Hematopoietic multipotent progenitor cell (in vitro differentiated cells): Measurements from ENCODE around the gene KIF5A. TPM values are rescaled to one million over a fixed set of nuclear protein-coding genes. Genes with fewer than 3 reads are reported as not detected.
"Not testable (repeated sequence)": the region's sequence is repeated elsewhere in the genome, so short reads cannot be mapped to it uniquely, and the experiment has no call there.

ENCODE experiments used
- DNase-seq, 3 donors: peaks; one replicate each; pipeline ENCODE4 v3.0.0-alpha.2; 2011 to 2015; ENCODE audit warnings: low read depth in 2 of 3, low spot score in 2 of 3
- total RNA-seq: library from RNA; depleted of rRNA; stranded (reverse); fragments of >200 nt; gene quantifications from one replicate; pipeline ENCODE4 v1.2.3, GENCODE V29; 2012

KIF5A gene
- total RNA-seq, 1 donor: 1.3 TPM

DNA sequence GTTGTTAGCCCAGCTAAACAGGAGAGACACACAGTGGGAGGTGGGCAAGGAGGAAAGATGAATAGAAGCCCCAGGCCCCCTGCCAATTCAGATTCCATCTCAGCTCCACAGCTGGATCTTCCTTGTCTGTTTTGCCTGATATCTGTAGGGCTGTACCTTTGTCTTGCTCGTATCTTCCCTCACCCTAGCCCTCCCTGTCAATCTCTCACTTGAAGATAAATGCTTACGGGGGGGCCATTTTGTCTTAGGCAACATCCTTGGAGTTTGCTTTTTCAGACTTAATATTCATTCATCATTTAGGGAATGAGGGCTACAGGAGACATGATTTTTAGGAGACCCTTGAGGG is 2.4 kb downstream of the KIF5A start:
- no peak for DNase-seq

DNA sequence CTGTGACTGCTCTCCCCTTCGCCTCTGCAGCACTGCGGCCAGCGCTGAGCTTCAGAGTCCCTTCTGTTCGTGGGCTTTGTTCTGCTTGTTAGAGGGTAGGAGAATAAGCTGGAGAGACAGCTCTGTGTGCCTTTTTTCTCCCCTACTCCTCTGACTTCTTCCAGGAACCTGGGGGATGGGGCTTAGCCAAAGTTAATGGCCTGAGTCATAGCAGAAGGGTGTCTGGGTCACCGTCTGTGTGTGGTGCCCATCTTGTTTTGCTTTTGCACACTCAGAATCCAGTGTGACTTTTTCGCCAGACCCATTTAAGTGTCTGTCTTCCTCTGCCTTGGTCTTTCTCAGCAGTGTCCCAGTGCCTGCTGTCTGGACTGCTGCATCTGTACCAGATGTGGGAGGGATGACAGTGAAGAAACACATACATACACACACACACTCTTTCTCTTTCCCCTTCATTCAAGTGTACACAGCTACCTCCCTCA is 3.0 kb downstream of the KIF5A start:
- DNase-seq: no peak

DNA sequence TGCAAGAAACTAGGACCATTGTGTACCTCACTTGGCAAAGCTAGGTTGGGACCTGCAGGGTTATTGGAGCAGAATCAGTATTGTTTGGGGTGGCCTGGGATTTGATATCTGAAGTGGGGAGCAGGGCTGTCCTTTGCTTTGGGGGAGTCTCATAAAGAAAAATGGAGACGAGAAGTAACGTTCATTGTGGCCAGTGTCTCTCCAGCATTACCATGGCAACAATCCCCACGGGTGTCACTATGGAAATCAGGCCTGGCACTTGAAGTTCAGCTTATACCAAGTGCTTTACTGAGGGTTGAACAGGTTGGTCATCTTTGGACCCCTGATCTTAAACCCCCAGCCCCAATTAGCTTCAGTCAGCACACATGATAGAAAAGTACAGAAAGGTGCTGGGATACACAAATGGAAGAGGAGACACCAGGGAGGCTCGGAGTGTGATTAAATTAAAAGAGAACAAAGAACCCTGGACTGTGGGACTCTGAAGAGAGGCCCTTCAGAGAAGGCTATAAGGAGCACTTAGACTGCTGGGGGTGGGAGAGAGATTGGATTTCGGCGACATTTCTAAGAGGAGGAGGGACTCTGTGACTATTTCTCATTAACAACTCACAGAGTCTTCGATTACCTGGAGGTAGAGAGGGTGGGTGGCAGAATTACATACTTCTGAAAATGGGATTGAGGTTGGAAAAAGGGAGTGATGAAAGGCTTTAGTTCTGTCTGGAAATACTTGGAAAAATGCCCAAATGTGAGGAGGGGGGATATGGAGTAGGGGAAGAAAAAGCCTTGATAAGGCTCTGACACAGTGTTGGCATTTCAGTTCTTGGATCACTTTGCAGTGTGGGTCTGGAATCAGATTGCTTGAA is 3.7 kb downstream of the KIF5A start:
- no peak for DNase-seq

DNA sequence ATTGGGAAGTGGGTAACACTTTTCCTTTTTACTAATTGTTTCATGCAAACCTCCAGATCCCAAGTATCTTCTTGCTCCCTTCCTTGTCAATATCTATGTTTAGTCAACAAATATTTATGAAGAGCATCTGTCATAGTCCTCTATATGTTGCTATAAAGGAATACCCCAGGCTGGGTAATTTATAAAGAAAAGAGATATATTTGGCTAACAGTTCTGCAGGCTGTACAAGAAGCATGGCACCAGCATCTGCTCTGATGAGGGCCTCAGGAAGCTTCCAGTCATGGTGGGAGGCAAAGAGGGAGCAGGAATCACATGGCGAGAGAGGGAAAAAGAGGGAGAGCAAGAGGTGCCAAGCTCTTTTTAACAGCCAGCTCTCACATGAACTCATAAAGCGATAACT is 4.6 kb downstream of the KIF5A start:
- DNase-seq: no peak

DNA sequence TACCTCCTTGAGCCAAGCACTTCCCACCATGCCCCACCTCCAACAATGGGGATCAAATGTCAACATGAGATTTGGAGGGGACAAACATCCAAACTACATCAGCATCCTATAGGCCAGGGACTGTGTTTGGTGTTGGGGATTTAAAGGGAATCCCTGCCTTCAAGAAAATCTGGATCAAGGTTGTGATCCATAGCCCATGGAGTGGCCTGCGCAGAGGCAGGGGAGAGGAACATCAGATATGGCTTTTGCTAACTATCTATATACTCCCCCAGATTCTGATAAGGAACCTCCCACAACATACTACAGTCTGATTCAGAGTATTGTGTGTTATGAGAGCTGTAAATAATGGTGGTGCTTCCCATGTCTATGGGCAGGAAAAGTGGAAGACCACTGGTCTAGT is 5.1 kb downstream of the KIF5A start:
- DNase-seq: no peak

DNA sequence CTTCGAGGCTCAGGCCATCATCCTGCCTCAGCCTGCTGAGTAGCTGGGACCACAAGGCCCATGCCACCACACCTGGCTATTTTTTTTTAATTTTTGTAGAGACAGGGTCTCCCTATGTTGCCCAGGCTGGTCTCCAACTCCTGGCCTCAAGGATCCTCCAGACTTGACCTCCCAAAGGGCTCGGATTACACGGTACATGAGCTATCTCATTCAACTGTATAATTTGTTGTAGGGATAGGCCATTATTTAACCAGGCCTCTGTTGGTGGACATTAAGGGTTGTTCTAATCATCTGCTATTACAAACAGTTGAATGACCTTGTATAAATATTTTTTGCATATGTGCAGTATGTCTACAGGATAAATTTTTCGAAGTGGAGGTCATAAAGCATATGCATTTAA is 9.0 kb downstream of the KIF5A start:
- DNase-seq: no peak

DNA sequence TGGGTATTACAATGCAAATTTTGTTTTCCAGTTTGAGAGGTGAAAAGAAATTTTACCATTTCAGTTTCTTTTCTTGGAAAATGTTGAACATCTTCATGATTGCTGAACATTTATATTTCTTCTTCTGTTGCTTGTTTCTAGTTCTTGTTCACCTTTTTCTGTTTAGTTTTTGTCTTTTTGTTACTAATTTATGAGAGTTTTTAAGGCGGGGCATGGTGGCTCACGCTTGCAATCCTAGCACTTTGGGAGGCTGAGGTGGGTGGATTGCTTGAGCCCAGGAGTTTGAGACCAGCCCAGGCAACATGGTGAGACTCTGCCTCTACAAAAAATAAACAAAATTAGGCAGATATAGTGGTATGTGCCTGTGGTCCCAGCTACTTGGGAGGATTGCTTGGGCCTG is 10.7 kb downstream of the KIF5A start:
- DNase-seq: no peak

DNA sequence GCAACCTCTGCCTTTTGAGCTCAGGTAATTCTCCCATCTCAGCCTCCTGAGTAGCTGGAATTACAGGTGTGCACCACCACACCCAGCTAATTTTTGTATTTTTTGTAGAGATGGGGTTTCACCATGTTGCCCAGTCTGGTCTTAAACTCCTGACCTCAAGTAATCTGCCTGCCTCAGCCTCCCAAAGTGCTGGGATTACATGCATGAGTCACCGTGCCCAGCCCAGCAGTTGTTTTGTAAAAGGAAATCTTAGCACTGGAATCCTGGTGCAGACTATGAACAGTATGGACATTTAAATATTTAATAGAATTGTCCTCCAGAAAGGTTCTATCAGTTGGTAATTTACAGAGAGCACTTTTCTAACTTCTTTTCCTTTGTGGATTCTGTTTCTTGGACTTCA is 11.3 kb downstream of the KIF5A start:
- DNase-seq: not testable (repeated sequence)

DNA sequence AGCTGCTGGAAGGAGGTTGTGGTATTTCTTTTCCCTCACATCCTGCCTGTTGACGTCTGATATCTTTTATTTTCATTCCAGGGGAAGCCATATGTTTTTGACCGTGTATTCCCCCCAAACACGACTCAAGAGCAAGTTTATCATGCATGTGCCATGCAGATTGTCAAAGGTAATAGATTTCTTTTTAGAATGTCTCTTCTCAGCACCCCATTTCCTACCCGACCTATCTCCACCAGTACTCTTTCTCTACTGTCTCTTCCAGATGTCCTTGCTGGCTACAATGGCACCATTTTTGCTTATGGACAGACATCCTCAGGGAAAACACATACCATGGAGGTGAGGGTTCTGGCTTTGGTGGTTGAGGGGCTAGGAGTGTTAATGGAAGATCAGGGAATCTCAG is 13.5 kb downstream of the KIF5A start:
- DNase-seq: no peak

DNA sequence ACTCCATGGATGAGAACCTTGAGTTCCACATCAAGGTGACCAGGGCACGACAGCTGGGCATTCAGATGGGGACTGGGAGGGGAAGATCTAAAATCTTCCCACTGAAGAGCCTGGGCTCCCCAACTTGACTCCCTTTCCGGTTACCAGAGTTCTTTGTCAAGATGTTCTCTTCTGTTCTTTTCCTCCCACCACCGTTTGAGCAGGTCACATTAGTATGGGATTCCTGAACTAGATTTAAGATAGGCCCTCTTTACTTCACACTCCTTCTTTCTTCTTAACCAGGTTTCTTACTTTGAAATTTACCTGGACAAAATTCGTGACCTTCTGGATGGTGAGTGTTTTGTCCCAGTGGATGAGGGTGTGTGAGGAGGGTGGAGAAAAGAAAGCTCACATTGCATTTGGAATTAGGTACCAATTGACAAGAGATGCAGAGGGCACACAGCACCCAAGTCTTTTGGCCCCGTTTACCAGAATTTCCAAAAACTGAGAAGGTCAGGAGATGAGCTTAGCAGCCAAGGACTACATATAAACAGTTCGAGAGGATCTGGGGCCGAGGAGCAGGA is 14.4 kb downstream of the KIF5A start:
- DNase-seq: no peak

DNA sequence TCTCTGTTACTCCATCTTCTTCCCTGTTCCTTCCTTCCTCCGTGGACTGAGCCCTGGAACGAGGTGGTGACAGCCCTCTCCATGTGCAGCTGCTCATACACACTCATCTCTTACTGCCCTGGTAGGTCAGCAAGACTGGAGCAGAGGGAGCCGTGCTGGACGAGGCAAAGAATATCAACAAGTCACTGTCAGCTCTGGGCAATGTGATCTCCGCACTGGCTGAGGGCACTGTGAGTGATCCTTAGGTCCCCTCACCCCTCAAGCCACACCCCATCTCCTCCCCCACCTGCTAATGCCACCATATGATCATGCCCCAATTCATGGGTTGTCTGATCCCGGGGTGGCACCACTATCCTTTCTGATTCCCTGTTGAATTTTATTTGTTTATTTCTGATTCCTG is 19.0 kb downstream of the KIF5A start:
- DNase-seq: no peak

DNA sequence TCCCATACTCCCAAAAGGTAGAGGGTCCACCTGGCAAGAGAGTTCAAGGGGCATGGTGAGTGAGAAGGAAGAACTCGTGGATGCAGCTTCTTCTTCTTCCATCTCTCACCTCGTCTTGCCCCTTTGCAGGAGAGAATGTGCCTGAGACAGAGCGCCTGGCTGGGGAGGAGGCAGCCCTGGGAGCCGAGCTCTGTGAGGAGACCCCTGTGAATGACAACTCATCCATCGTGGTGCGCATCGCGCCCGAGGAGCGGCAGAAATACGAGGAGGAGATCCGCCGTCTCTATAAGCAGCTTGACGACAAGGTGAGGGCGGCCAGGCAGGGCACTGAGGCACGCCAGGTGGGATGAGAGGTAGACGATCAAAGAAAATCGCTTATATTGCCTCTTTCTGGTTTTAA is 20.0 kb downstream of the KIF5A start:
- no peak for DNase-seq

DNA sequence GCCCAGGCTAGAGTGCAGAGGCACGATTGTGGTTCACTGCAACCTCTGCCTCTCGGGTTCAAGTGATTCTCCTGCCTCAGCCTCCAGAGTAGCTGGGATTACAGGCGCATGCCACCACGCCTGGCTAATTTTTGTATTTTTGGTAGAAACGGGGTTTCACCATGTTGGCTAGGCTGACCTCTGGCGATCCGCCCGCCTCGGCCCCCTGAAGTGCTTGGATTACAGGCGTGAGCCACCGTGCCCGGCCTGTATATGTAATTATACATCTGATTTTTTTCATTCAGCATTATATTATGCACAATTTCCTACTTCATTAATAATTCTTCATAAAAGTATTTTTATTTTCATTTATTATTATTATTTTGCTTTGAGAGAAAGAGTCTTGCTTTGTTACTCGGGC is 20.6 kb downstream of the KIF5A start:
- DNase-seq: not testable (repeated sequence)

DNA sequence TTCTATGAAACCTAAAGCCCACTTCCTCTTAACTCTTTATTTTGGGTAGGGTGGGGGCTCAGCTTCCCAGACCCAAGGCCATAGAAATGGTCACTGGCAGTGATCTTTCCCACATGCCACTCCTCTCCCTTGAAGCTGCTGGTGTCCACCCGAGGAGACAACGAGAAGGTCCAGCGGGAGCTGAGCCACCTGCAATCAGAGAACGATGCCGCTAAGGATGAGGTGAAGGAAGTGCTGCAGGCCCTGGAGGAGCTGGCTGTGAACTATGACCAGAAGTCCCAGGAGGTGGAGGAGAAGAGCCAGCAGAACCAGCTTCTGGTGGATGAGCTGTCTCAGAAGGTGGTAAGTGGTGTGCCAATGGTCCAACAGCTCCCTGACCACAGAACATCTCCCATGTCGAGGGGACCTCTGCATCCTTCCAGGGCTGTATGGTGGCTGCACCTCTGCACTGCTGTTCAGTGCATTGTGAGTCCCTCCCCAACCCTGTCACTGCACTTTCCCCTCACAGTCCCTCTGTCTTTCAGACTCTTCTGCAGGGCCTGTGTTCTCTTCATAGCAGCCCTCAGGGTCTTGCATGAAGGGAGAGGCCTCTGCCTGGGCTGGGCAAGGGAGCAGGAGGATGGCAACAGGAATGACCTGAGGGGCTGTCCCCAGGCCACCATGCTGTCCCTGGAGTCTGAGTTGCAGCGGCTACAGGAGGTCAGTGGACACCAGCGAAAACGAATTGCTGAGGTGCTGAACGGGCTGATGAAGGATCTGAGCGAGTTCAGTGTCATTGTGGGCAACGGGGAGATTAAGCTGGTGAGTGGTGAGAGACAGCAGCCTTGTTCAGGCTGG is 22.3 kb downstream of the KIF5A start:
- DNase-seq: no peak

DNA sequence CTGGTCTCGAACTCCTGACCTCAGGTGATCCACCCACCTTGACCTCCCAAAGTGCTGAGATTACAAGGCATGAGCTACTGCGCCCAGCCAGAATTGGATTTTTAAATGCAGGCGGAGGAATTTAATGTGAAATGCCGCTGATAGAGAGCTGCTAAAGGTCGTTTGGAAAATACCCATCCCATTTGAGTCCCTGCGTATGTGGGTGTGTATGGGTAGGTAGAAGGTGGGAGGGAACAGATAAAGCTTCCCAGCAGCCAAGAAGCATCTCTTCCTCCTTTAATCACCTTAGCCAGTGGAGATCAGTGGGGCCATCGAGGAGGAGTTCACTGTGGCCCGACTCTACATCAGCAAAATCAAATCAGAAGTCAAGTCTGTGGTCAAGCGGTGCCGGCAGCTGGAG is 25.0 kb downstream of the KIF5A start:
- DNase-seq: no peak

DNA sequence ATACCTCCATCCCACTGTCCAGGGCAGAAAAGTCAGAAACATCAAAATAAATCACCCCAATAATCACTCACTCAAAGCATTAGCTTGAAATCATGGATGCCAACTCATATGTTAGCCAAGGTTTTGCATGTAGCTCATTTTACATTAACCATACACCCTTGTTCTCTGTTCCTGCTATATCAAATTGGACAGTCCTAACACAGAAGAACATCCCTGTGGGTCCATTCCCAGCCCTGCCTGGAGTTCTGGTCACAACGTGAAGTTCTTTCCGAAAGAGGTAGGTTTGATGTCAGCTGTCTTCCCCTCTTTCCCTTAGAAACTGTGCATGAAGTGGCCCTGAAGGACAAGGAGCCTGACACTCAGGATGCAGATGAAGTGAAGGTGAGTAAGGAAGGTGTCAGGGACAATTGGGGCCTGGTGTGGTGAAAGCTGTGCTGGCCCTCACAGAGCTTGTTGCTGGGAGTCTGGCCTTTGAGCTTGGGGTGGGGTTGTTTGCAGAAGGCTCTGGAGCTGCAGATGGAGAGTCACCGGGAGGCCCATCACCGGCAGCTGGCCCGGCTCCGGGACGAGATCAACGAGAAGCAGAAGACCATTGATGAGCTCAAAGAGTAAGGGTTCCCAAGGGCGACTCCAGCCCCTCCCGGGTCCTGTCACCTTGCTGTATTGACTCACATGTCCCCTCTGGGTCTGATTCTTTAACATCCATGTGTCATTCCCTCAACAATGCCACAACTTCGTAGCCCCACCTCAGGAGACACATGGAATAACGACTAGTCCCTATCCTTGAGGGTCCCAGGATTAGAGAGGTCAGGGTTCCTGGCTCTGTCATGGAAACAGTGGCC is 26.1 kb downstream of the KIF5A start:
- no peak for DNase-seq

DNA sequence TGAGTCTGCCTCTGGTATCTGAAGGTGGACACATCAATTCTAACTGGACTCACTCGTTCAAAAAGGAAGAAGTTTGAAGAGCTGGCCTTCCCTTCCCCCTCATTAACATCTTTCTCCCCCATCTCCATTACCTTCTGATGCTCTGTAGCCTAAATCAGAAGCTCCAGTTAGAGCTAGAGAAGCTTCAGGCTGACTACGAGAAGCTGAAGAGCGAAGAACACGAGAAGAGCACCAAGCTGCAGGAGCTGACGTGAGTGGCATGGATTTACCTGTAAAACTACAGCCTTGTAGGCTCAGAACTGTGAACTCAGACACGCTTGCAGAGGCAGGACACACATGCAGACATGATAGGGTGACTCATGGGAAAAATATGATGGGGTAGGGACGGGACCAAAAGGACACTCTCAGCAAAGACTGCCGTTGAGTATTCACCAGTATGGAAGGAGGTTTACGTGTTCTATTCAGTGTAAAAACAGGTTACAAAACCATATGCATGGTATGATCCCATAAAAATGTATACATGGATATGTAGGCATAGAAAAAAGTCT is 26.8 kb downstream of the KIF5A start:
- DNase-seq: no peak

DNA sequence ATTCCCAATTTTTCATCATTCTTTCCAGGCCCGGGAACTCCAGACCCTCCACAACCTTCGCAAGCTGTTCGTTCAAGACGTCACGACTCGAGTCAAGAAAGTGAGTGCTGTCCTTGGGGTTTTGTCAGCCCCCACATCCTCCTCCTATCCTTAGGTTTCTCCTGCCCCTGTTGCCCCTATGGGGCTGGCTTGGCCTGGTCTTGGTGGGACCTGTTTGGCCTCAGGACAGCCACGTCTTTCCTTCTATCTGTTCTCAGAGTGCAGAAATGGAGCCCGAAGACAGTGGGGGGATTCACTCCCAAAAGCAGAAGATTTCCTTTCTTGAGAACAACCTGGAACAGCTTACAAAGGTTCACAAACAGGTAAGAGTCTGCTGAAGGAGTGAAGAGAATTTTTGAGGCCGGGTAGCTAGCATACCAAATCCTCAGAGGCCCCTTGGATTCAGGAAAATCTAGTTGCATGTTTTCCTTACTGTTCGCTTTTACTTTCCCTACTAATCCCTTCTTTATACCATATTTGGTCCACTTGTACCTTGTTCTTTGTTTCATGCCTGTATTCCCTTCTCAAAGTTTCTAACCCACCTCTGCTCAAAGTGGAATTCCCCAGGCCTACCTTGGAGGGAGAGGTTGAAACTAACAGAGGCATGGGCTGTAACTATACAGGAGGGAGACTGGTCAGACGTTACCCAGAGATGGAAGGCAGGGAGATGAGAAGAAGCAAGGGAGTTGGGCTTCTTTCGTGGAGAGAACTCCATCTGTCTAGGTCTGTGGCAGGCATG is 28.3 kb downstream of the KIF5A start:
- DNase-seq: no peak

DNA sequence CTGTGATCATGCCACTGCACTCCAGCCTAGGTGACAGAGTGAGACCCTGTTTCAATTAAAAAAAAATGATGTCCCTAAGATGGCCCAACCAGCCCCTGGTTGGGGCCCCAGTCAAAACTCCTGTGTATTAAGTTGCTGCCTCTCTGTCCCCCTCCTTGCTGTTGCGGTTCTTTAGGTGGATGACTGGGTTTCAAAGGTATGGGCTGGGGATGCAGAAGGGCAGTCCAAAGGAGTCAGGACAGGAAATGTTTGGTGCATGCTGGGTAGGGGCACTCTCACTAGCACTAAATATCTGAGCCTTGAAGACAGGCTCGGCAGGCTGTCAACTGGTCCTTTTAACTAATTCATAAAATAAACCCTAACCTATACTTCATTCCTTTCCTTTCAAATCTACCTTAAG is 29.2 kb downstream of the KIF5A start:
- no peak for DNase-seq
